ENCODE results near the gene SEMA3D. TPM values are rescaled to one million over a fixed set of nuclear protein-coding genes. Genes with fewer than 3 reads are reported as not detected.

The SEMA3D gene
- total RNA-seq, 1 donor from 2014 or later, result 0.50 TPM

DNA sequence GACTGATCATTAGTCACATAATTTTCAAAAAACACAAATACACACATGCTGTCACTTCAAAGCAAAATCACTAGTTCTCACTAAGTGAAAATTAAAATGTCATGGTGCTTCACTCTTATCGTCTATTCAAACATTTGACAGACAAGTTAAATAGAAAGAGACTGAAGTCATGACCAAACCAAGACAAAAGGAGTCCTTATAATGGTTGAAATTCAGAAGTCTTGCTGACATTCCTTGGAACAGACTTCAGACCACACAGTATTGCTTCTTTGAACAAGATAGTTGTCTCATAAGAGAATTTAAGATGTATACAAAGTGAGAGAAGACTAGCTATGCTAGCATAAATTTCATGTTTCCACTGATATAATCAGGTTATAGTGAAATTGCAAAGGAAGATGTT lies 119.5 kb downstream of the SEMA3D start:
- TF ChIP-seq, protein P1, sequence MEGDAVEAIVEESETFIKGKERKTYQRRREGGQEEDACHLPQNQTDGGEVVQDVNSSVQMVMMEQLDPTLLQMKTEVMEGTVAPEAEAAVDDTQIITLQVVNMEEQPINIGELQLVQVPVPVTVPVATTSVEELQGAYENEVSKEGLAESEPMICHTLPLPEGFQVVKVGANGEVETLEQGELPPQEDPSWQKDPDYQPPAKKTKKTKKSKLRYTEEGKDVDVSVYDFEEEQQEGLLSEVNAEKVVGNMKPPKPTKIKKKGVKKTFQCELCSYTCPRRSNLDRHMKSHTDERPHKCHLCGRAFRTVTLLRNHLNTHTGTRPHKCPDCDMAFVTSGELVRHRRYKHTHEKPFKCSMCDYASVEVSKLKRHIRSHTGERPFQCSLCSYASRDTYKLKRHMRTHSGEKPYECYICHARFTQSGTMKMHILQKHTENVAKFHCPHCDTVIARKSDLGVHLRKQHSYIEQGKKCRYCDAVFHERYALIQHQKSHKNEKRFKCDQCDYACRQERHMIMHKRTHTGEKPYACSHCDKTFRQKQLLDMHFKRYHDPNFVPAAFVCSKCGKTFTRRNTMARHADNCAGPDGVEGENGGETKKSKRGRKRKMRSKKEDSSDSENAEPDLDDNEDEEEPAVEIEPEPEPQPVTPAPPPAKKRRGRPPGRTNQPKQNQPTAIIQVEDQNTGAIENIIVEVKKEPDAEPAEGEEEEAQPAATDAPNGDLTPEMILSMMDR (IDR thresholded peaks at IDR 0.05; ENCODE audit: insufficient read depth, low read length, poor library complexity, severe bottlenecking), result no peak
- no peak for DNase-seq (ENCODE audit: low read depth)
- no peak overlapping the region for H3K4me3 ChIP-seq (ENCODE audit: low read depth, low read length)
- H3K27me3 ChIP-seq (ENCODE audit: control insufficient read depth, insufficient read depth, low read length), result no peaks in the 10 kb centered on the region
- H3K36me3 ChIP-seq (ENCODE audit: control insufficient read depth, insufficient read depth, low read length), result no peaks in the 10 kb centered on the region

- H3K27me3 ChIP-seq (ENCODE audit: control insufficient read depth, insufficient read depth, low read length), result no peaks in the 10 kb centered on the region
- TF ChIP-seq, protein P1 (IDR thresholded peaks at IDR 0.05; ENCODE audit: insufficient read depth, low read length, poor library complexity, severe bottlenecking), result no peak
These were observed 120.9 kb downstream of the SEMA3D start for GRCh38 chr7:85065888-85066485.

DNA sequence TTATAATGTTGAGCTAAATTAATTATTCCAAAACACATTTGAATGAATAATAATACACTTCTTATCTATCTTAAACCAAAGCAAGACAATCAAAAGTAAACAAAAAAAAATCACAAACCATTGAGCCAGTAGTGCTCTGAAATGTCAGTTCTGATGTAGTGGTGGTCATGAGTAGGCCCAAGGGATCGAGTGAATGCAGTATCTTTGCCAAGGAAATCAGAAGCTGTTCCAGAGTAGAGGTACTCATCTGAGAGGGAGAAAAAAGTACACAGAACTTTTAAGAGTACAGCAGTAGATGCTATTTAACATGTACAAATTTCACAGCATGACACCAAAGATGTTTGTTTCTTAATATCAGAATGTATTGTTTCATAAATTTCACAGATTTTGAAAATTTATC lies 121.5 kb downstream of the SEMA3D start:
- Histone ChIP-seq H3K4me3 (ENCODE audit: low read depth, low read length) (no peak overlapping the region), H3K27me3 (ENCODE audit: control insufficient read depth, insufficient read depth, low read length) (no peaks in the 10 kb centered on the region), H3K36me3 (ENCODE audit: control insufficient read depth, insufficient read depth, low read length) (no peaks in the 10 kb centered on the region)
- TF ChIP-seq, protein P1 (IDR thresholded peaks at IDR 0.05; ENCODE audit: insufficient read depth, low read length, poor library complexity, severe bottlenecking), result no peak
- DNase-seq (ENCODE audit: low read depth), result no peak

More at GRCh38 chr7:85065888-85066485, 120.9 kb downstream of the SEMA3D start:
- no peak for DNase-seq (ENCODE audit: low read depth)
- no peak overlapping the region for H3K4me3 ChIP-seq (ENCODE audit: low read depth, low read length)
- H3K36me3 ChIP-seq (ENCODE audit: control insufficient read depth, insufficient read depth, low read length), result no peaks in the 10 kb centered on the region

DNA sequence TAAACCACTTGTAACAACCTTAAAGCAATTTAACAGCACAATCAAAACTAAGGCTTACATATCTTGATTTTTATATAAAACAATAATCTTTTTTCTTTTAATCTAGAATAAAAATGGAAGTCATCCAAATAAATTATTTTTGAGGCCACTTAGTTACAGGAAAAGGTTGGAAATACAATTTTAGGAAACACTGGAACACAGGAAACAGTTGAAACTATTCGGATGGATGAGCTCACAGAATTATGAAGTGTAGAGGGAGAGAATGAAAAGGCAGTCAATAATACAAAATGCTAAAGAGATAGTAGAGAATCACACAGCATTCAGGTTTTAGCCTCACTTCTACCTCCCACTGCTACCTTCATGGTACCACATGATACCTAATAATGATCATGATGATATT lies 124.2 kb downstream of the SEMA3D start:
- Histone ChIP-seq H3K27me3 (ENCODE audit: control insufficient read depth, insufficient read depth, low read length) (no peaks in the 10 kb centered on the region), H3K36me3 (ENCODE audit: control insufficient read depth, insufficient read depth, low read length) (no peaks in the 10 kb centered on the region), H3K4me3 (ENCODE audit: low read depth, low read length) (no peak overlapping the region)
- DNase-seq (ENCODE audit: low read depth), result no peak
- TF ChIP-seq, protein P1 (IDR thresholded peaks at IDR 0.05; ENCODE audit: insufficient read depth, low read length, poor library complexity, severe bottlenecking), result no peak

DNA sequence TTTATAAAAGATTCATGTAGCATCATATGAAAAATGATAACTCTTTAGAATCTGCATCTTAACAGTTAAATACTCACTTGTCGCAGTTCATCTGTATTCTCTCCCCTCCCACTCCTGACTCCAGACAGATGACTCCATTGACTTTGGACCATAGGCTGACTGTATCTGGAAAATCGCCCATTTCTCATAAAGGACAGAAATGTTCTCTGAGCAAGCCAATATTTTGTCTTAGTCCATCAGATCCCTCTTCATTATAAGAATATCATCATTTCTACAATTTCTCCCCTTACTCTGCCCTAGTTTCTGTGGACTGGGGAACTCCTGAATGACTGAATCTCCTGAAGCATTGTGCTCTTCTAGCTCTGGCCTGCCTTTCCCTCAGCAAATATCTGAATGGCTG lies 125.4 kb downstream of the SEMA3D start:
- H3K27me3 ChIP-seq (ENCODE audit: control insufficient read depth, insufficient read depth, low read length), result no peaks in the 10 kb centered on the region
- H3K36me3 ChIP-seq (ENCODE audit: control insufficient read depth, insufficient read depth, low read length), result no peaks in the 10 kb centered on the region
- TF ChIP-seq, protein P1 (IDR thresholded peaks at IDR 0.05; ENCODE audit: insufficient read depth, low read length, poor library complexity, severe bottlenecking), result no peak
- no peak overlapping the region for H3K4me3 ChIP-seq (ENCODE audit: low read depth, low read length)
- DNase-seq (ENCODE audit: low read depth), result no peak

GRCh38 chr7:85060696-85061095 lies 126.2 kb downstream of the SEMA3D start:
- no peak for DNase-seq (ENCODE audit: low read depth)
- H3K27me3 ChIP-seq (ENCODE audit: control insufficient read depth, insufficient read depth, low read length), result no peaks in the 10 kb centered on the region
- no peak overlapping the region for H3K4me3 ChIP-seq (ENCODE audit: low read depth, low read length)
- TF ChIP-seq, protein P1 (IDR thresholded peaks at IDR 0.05; ENCODE audit: insufficient read depth, low read length, poor library complexity, severe bottlenecking), result no peak
- no peaks in the 10 kb centered on the region for H3K36me3 ChIP-seq (ENCODE audit: control insufficient read depth, insufficient read depth, low read length)

Data from kidney epithelial cell (primary cell).